ENCODE data around the gene SEC22B. TPM values are rescaled to one million over a fixed set of nuclear protein-coding genes. Genes with fewer than 3 reads are reported as not detected.
"Not testable (repeated sequence)": the region's sequence is repeated elsewhere in the genome, so short reads cannot be mapped to it uniquely, and the experiment has no call there.

SEC22B gene
- total and polyA plus RNA-seq, 2 of the 13 experiments (the other 11 are each of a cell fraction or from before 2014, with no cell fraction given): 14.2 to 29.1 TPM

- H3K4me2 ChIP-seq (ENCODE audit: low read depth, low read length); in situ Hi-C loops (cut with HindIII; ENCODE audit: extremely low pct_ligation_motif_present, low pct_unique_long_range_greater_than_20kb); DNase-seq (ENCODE audit: low spot score); H3K4me3 ChIP-seq (replicated peaks in 1 of 3; ENCODE audit: insufficient read depth in 1 of 3, low read depth in 2 of 3, low read length in 3 of 3); H3K4me1 ChIP-seq (ENCODE audit: insufficient read depth, low read length); H3K9me3 ChIP-seq (ENCODE audit: low read length); BruUV-seq (replicated peaks); H3K36me3 ChIP-seq (replicated peaks in 1 of 2; ENCODE audit: control insufficient read depth in 1 of 2, insufficient read depth in 2 of 2, low read length in 2 of 2); H3K27ac ChIP-seq (ENCODE audit: extremely low read length, insufficient read depth, low read length); ATAC-seq; H3K79me2 ChIP-seq (ENCODE audit: insufficient read depth, low read length); H3K9ac ChIP-seq (ENCODE audit: insufficient read depth, low read depth, low read length); FAIRE-seq; POLR2A ChIA-PET; H4K20me1 ChIP-seq (ENCODE audit: insufficient read depth, low read length); CTCF ChIA-PET (ENCODE audit: low intra/inter-chr PET ratio, low total read pairs); H3K27me3 ChIP-seq (ENCODE audit: control insufficient read depth in 1 of 2, insufficient read depth in 2 of 2, low read length in 2 of 2); H2AFZ ChIP-seq (ENCODE audit: low read length): not testable (repeated sequence)
- WGBS (ENCODE audit: low lambda C conversion rate): 72% methylated on average over 7 of the region's 14 CpGs
- intact Hi-C loops (cut with micrococcal nuclease; ENCODE audit: unreplicated experiment): loop anchor here (10.0 kb wide), 1 partner anchor 268 kb away; no protein-coding TSS in a partner anchor
These were observed 33.6 kb downstream of the SEC22B start for GRCh38 chr1:120142512-120143263.

DNA sequence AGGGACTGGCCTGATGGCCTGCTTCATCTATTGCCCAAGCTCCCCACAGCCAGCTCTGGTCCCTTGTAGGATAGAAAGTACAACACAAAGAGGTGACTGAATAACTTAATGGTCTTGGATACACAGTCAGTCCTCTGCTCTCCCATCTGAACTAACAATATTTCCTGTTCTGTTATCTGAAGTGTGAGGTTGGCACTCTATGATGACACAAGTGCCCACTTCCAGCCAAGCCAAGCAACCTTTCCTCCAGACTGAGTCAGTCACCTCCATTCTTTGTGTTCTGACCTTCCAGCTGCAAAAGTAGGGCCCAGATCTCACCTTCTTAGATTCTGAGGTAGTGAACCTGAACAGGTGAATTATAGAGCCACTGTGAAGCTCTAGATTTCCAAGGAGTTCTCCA, 34.5 kb downstream of the SEC22B start:
- H4K20me1 ChIP-seq (ENCODE audit: insufficient read depth, low read length); FAIRE-seq; H3K9me3 ChIP-seq (ENCODE audit: low read length); H3K4me2 ChIP-seq (ENCODE audit: low read depth, low read length); H3K4me3 ChIP-seq (replicated peaks in 1 of 3; ENCODE audit: insufficient read depth in 1 of 3, low read depth in 2 of 3, low read length in 3 of 3); H3K36me3 ChIP-seq (replicated peaks in 1 of 2; ENCODE audit: control insufficient read depth in 1 of 2, insufficient read depth in 2 of 2, low read length in 2 of 2); H2AFZ ChIP-seq (ENCODE audit: low read length); CTCF ChIA-PET (ENCODE audit: low intra/inter-chr PET ratio, low total read pairs); H3K4me1 ChIP-seq (ENCODE audit: insufficient read depth, low read length); H3K27me3 ChIP-seq (ENCODE audit: control insufficient read depth in 1 of 2, insufficient read depth in 2 of 2, low read length in 2 of 2); BruUV-seq (replicated peaks); ATAC-seq; DNase-seq (ENCODE audit: low spot score); H3K27ac ChIP-seq (ENCODE audit: extremely low read length, insufficient read depth, low read length); H3K9ac ChIP-seq (ENCODE audit: insufficient read depth, low read depth, low read length); POLR2A ChIA-PET; H3K79me2 ChIP-seq (ENCODE audit: insufficient read depth, low read length); in situ Hi-C loops (cut with HindIII; ENCODE audit: extremely low pct_ligation_motif_present, low pct_unique_long_range_greater_than_20kb): not testable (repeated sequence)
- intact Hi-C loops (cut with micrococcal nuclease; ENCODE audit: unreplicated experiment): loop anchor here (10.0 kb wide), 1 partner anchor 267 kb away; no protein-coding TSS in a partner anchor

DNA sequence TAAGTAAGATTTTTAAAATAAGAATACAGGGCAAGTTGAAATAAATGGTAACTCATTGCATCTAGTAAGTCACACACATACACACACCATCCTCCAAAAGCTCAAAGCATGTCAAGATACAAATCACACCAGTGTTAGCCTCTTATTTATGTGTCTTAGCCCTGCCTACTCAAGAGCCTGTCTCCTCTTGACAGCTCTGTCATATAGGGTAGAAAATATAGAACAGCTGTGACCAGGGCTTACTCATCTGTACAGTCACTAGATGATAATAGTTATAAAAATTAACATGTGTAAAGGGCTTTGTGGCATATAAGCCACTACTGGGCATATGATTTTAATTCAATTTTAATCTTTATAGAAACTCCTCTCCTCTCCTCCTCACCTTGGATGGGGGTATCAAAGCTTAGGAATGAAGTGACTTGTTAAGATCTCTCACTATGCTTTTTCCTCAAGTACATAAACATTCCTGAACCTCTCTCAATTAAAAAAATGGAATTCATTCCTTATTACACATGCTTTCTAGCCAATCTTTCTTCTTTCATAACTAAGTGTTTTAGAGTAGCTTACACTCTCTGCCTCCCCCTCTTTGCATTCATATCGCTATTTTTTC, 35.6 kb downstream of the SEC22B start:
- H3K36me3 ChIP-seq (replicated peaks in 1 of 2; ENCODE audit: control insufficient read depth in 1 of 2, insufficient read depth in 2 of 2, low read length in 2 of 2); FAIRE-seq; H3K4me3 ChIP-seq (replicated peaks in 1 of 3; ENCODE audit: insufficient read depth in 1 of 3, low read depth in 2 of 3, low read length in 3 of 3); H3K27me3 ChIP-seq (ENCODE audit: control insufficient read depth in 1 of 2, insufficient read depth in 2 of 2, low read length in 2 of 2); in situ Hi-C loops (cut with HindIII; ENCODE audit: extremely low pct_ligation_motif_present, low pct_unique_long_range_greater_than_20kb); BruUV-seq (replicated peaks); H3K79me2 ChIP-seq (ENCODE audit: insufficient read depth, low read length); H4K20me1 ChIP-seq (ENCODE audit: insufficient read depth, low read length); H2AFZ ChIP-seq (ENCODE audit: low read length); POLR2A ChIA-PET; DNase-seq (ENCODE audit: low spot score); H3K4me1 ChIP-seq (ENCODE audit: insufficient read depth, low read length); H3K9ac ChIP-seq (ENCODE audit: insufficient read depth, low read depth, low read length); H3K9me3 ChIP-seq (ENCODE audit: low read length); H3K4me2 ChIP-seq (ENCODE audit: low read depth, low read length); ATAC-seq; CTCF ChIA-PET (ENCODE audit: low intra/inter-chr PET ratio, low total read pairs); H3K27ac ChIP-seq (ENCODE audit: extremely low read length, insufficient read depth, low read length): not testable (repeated sequence)
- intact Hi-C loops (cut with micrococcal nuclease; ENCODE audit: unreplicated experiment): loop anchor here (10.0 kb wide), 1 partner anchor 266 kb away; no protein-coding TSS in a partner anchor
- WGBS (ENCODE audit: low lambda C conversion rate): 17% methylated on average over 1 of the region's 1 CpG

DNA sequence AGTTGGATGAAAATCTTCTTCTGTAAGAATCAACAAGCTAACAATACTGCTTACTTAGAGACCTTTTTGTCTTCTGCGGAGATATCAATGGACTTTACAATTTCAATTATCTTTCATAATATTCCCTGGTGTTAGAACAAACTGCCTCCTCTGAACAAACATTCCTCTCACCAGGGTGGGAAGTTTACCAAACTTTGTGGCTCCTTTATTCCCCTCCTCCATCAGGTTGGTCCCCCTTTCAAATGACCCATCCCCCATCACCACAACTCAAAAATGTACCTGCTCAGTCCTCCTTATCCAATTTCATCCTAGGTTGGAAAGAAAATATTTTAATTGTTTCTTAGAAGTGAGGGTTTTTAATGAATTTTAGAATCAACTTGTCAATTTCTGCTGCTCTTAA, 40.2 kb downstream of the SEC22B start:
- 3% methylated on average over 1 of the region's 1 CpG for WGBS (ENCODE audit: low lambda C conversion rate)
- H3K9ac ChIP-seq (ENCODE audit: insufficient read depth, low read depth, low read length): not testable (repeated sequence)

More for the DNA sequence above, 40.2 kb downstream of the SEC22B start:
- CTCF ChIA-PET (ENCODE audit: low intra/inter-chr PET ratio, low total read pairs); H3K4me1 ChIP-seq (ENCODE audit: insufficient read depth, low read length); FAIRE-seq; H4K20me1 ChIP-seq (ENCODE audit: insufficient read depth, low read length); H3K36me3 ChIP-seq (replicated peaks in 1 of 2; ENCODE audit: control insufficient read depth in 1 of 2, insufficient read depth in 2 of 2, low read length in 2 of 2); in situ Hi-C loops (cut with HindIII; ENCODE audit: extremely low pct_ligation_motif_present, low pct_unique_long_range_greater_than_20kb); BruUV-seq (replicated peaks); intact Hi-C loops (cut with micrococcal nuclease; ENCODE audit: unreplicated experiment); H3K79me2 ChIP-seq (ENCODE audit: insufficient read depth, low read length); ATAC-seq; H3K4me2 ChIP-seq (ENCODE audit: low read depth, low read length); H3K9me3 ChIP-seq (ENCODE audit: low read length); DNase-seq (ENCODE audit: low spot score); POLR2A ChIA-PET; H3K27me3 ChIP-seq (ENCODE audit: control insufficient read depth in 1 of 2, insufficient read depth in 2 of 2, low read length in 2 of 2); H3K4me3 ChIP-seq (replicated peaks in 1 of 3; ENCODE audit: insufficient read depth in 1 of 3, low read depth in 2 of 3, low read length in 3 of 3); H2AFZ ChIP-seq (ENCODE audit: low read length); H3K27ac ChIP-seq (ENCODE audit: extremely low read length, insufficient read depth, low read length): not testable (repeated sequence)
